OCI-LY1 (cell line): ENCODE results near the gene ESR1.

Experiments used
- CTCF ChIP-seq: fragments of 200-600 bp; sonication (generic), shearing (Covaris generic); IDR thresholded peaks from 2 replicates; pipeline ENCODE4 v1.5.1; 2017; ENCODE audit warnings: mild to moderate bottlenecking, antibody characterized with exemption, low read length, moderate library complexity, mixed read lengths
- EZH2 ChIP-seq: fragments of 200-600 bp; sonication (generic), shearing (Covaris generic); IDR thresholded peaks from 2 replicates; pipeline ENCODE4 v1.8.0; 2017; ENCODE audit warnings: borderline replicate concordance, mixed run types, mild to moderate bottlenecking, antibody characterized with exemption, low read length, moderate library complexity, mixed read lengths

- no peak for TF ChIP-seq CTCF
- TF ChIP-seq EZH2: no peak
These were observed 328.4 kb downstream of the ESR1 start for GRCh38 chr6:152135755-152136448.
